ENCODE data around the gene EFCAB6. TPM values are rescaled to one million over a fixed set of nuclear protein-coding genes. Genes with fewer than 3 reads are reported as not detected.

The EFCAB6 gene
- total RNA-seq, 1 donor from 2014 or later = not detected

DNA sequence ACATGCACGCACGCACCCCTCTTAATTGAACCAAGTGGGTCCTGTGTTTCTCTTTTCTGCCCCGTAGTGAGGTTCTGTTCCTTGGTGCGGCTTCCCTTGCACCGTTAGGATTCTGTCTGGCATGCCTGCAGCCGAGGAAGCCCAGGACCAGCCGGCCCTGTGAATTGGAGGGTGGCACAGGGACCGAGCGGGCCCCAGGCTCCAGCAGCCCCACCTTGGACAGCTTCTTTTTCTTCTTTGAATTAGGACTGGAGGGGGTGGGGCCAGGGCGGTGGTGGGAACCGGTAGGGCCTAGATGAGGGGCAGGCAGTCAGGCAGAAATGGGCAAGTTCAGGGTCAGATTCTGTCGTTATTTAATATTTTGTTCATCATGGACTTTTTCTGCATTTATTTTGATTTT, 305.6 kb downstream of the EFCAB6 start:
- POLR2A ChIA-PET = no interaction called here
- intact Hi-C loops (cut with micrococcal nuclease) = no loop called here
- Mint-ChIP-seq H3K36me3 (ENCODE audit: low read depth) (no peaks in the 10 kb centered on the region), H3K9me3 (no peaks in the 10 kb centered on the region), H3K27ac (no peak overlapping the region), H3K4me3 (no peak overlapping the region), H3K4me1 (no peaks in the 10 kb centered on the region), H3K27me3 (no peaks in the 10 kb centered on the region)
- TF ChIP-seq, protein P1, sequence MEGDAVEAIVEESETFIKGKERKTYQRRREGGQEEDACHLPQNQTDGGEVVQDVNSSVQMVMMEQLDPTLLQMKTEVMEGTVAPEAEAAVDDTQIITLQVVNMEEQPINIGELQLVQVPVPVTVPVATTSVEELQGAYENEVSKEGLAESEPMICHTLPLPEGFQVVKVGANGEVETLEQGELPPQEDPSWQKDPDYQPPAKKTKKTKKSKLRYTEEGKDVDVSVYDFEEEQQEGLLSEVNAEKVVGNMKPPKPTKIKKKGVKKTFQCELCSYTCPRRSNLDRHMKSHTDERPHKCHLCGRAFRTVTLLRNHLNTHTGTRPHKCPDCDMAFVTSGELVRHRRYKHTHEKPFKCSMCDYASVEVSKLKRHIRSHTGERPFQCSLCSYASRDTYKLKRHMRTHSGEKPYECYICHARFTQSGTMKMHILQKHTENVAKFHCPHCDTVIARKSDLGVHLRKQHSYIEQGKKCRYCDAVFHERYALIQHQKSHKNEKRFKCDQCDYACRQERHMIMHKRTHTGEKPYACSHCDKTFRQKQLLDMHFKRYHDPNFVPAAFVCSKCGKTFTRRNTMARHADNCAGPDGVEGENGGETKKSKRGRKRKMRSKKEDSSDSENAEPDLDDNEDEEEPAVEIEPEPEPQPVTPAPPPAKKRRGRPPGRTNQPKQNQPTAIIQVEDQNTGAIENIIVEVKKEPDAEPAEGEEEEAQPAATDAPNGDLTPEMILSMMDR (IDR thresholded peaks at IDR 0.05) = no peak
- CTCF ChIA-PET = no interaction called here
- DNase-seq (no peak), ATAC-seq (ENCODE audit: low read depth) (no peak)

DNA sequence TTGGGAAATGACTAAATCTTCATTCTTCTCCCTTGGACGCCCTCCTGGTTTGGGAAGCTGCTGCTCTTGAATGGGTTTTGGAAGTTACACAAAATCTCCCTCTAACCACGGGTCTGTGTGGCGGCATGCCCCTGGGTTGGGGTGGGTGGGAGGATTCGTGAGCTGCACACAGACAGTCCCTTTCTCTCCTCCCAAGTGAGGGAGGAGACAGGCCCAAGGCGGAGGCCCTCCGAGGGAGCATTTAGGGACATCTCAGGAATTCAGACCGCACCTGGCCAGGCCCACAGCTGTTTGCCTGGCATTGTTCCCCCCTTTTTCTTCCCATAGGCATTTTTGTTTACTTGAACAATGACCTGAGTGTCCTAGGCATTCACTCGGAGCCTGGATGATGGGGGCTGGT, 306.2 kb downstream of the EFCAB6 start:
- Mint-ChIP-seq H3K27ac (no peak overlapping the region), H3K4me3 (no peak overlapping the region), H3K4me1 (no peaks in the 10 kb centered on the region), H3K9me3 (no peaks in the 10 kb centered on the region), H3K27me3 (no peaks in the 10 kb centered on the region), H3K36me3 (ENCODE audit: low read depth) (no peaks in the 10 kb centered on the region)
- CTCF ChIA-PET = no interaction called here
- POLR2A ChIA-PET = no interaction called here
- ATAC-seq (ENCODE audit: low read depth) (no peak), DNase-seq (no peak)
- TF ChIP-seq, protein P1 (IDR thresholded peaks at IDR 0.05) = no peak
- intact Hi-C loops (cut with micrococcal nuclease) = no loop called here

DNA sequence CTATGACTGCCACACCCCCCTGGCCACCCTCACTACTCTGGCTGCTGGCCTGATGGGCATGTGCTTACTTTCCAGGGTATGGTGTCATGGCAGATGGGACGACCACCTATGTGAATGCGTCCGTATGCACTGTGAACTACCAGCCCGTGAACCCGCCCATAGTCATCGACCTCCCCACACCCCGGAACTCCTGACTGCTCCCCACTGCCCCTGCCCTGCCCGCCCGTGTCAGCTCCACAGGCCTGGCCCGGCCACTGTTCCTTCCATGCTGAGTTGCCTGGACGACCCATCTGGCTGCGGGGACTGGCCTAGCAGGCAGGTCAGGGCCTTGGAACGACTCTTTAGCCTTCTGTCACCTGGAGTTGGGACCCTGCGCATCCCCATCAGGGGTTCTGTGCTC, 306.7 kb downstream of the EFCAB6 start:
- TF ChIP-seq, protein P1 (IDR thresholded peaks at IDR 0.05) = no peak
- ATAC-seq (ENCODE audit: low read depth) = no peak
- no peaks in the 10 kb centered on the region for H3K27me3 Mint-ChIP-seq
- no peak overlapping the region for H3K27ac Mint-ChIP-seq
- no peaks in the 10 kb centered on the region for H3K4me1 Mint-ChIP-seq
- intact Hi-C loops (cut with micrococcal nuclease) = no loop called here
- POLR2A ChIA-PET = no interaction called here
- H3K36me3 Mint-ChIP-seq (ENCODE audit: low read depth) = no peaks in the 10 kb centered on the region
- CTCF ChIA-PET = no interaction called here
- no peak for DNase-seq
- H3K9me3 Mint-ChIP-seq = no peaks in the 10 kb centered on the region
- no peak overlapping the region for H3K4me3 Mint-ChIP-seq

DNA sequence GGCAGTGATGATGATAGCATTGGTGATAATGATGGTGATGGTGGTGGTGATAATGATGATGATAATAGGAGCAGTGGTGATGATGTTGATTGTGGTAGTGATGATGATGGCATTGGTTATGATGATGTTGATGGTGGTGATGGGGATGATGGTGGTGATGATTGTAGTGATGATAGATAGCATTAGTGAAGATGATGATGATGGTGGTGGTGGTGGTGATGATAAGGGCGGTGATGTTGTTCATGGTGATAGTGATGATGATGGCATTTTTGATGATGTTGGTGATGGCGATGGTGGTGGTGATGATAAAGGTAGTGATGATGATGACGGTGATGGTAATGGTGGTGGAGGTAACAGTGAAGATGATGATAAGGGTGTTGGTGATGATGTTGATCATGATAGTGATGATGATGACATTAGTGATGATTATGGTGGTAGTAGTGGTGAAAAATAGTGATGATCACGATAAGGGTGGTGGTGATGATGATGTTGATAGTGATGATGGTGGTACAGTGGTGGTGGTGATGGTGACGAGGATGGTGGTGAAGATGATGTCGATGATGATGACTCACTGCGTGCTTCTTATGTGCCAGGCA, 307.3 kb downstream of the EFCAB6 start:
- H3K36me3 Mint-ChIP-seq (ENCODE audit: low read depth) = no peaks in the 10 kb centered on the region
- H3K9me3 Mint-ChIP-seq = no peaks in the 10 kb centered on the region
- intact Hi-C loops (cut with micrococcal nuclease) = no loop called here

DNA sequence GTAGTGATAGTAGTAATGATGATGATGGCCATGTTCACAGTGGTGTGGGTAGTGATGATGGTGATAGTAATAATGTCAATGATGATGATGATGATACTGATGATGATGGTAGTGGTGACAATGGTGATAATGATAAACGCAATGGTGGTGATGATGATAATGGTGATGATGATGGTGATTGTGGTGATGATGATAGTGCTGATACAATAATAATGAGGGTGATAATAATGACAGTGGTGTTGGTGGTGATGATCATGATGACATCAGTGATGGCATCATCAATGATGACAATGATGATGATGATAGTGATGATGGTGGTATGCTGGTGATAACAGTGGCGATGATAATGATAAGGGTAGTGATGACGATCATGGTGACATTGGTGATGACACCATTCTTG, 308.0 kb downstream of the EFCAB6 start:
- Mint-ChIP-seq H3K27ac (no peak overlapping the region), H3K27me3 (no peaks in the 10 kb centered on the region), H3K9me3 (no peaks in the 10 kb centered on the region), H3K4me3 (no peak overlapping the region), H3K36me3 (ENCODE audit: low read depth) (no peaks in the 10 kb centered on the region), H3K4me1 (no peaks in the 10 kb centered on the region)
- ATAC-seq (ENCODE audit: low read depth) (no peak), DNase-seq (no peak)
- TF ChIP-seq, protein P1 (IDR thresholded peaks at IDR 0.05) = no peak
- intact Hi-C loops (cut with micrococcal nuclease) = no loop called here
- ChIA-PET CTCF (no interaction called here), POLR2A (no interaction called here)

More for the DNA sequence above, 307.3 kb downstream of the EFCAB6 start:
- TF ChIP-seq, protein P1 (IDR thresholded peaks at IDR 0.05) = no peak
- no peak overlapping the region for H3K27ac Mint-ChIP-seq
- CTCF ChIA-PET = no interaction called here
- no peak for DNase-seq
- ATAC-seq (ENCODE audit: low read depth) = no peak
- H3K4me1 Mint-ChIP-seq = no peaks in the 10 kb centered on the region
- H3K27me3 Mint-ChIP-seq = no peaks in the 10 kb centered on the region
- no peak overlapping the region for H3K4me3 Mint-ChIP-seq
- POLR2A ChIA-PET = no interaction called here
